ENCODE data around the gene ZNRF3. TPM values are rescaled to one million over a fixed set of nuclear protein-coding genes. Genes with fewer than 3 reads are reported as not detected.
A peak's percentile ranks its signal among the peaks of the same experiment; 100 is the strongest.

ZNRF3 gene
- total RNA-seq, 1 donor from 2014 or later, result 5.8 TPM

GRCh38 chr22:28903729-28904128 is 20.4 kb downstream of the ZNRF3 start:
- no peak for FAIRE-seq
- H3K79me2 ChIP-seq (ENCODE audit: insufficient read depth, low read length), result peaks cover 59% of the 10 kb centered on the region
- Mint-ChIP-seq H3K9me3 (ENCODE audit: unreplicated experiment) (no peaks in the 10 kb centered on the region), H3K4me3 (ENCODE audit: unreplicated experiment) (no peak overlapping the region), H3K4me1 (ENCODE audit: low read depth, unreplicated experiment) (peaks cover 28% of the 10 kb centered on the region), H3K36me3 (ENCODE audit: low read depth, unreplicated experiment) (peaks cover 3% of the 10 kb centered on the region), H3K27ac (ENCODE audit: unreplicated experiment) (no peak overlapping the region), H3K27me3 (ENCODE audit: low read depth, unreplicated experiment) (peaks cover 1% of the 10 kb centered on the region)
- no peaks in the 10 kb centered on the region for H3K27me3 ChIP-seq (ENCODE audit: insufficient read depth, low read length)
- H3K36me3 ChIP-seq (ENCODE audit: insufficient read depth, low read length), result no peaks in the 10 kb centered on the region
- DNase-seq (ENCODE audit: low read depth), result no peak
- peak overlapping the region; percentile 67 for H3K4me2 ChIP-seq (ENCODE audit: low read length)
- H3K4me1 ChIP-seq (ENCODE audit: insufficient read depth, low read length), result peaks cover 31% of the 10 kb centered on the region
- H2AFZ ChIP-seq (ENCODE audit: low read depth, low read length), result no peak overlapping the region
- H3K9ac ChIP-seq (ENCODE audit: low read length), result peak overlapping the region; percentile 39
- H3K27ac ChIP-seq (ENCODE audit: low read depth, low read length), result peak overlapping the region; percentile 27
- H3K4me3 ChIP-seq (ENCODE audit: insufficient read depth, low read depth, low read length), result no peak overlapping the region
- TF ChIP-seq CTCF (IDR thresholded peaks at IDR 0.05; ENCODE audit: insufficient read depth, low read depth, low read length) (no peak), EZH2 (IDR thresholded peaks at IDR 0.05; ENCODE audit: insufficient read depth, low read length) (no peak)
- peaks cover 22% of the 10 kb centered on the region for H4K20me1 ChIP-seq (ENCODE audit: insufficient read depth, low read length)
- no peaks in the 10 kb centered on the region for H3K9me3 ChIP-seq (ENCODE audit: insufficient read depth, low read depth, low read length)

- Mint-ChIP-seq H3K27me3 (ENCODE audit: low read depth, unreplicated experiment) (peaks cover 1% of the 10 kb centered on the region), H3K4me1 (ENCODE audit: low read depth, unreplicated experiment) (peaks cover 28% of the 10 kb centered on the region), H3K36me3 (ENCODE audit: low read depth, unreplicated experiment) (peaks cover 3% of the 10 kb centered on the region), H3K9me3 (ENCODE audit: unreplicated experiment) (no peaks in the 10 kb centered on the region), H3K4me3 (ENCODE audit: unreplicated experiment) (no peak overlapping the region), H3K27ac (ENCODE audit: unreplicated experiment) (peak overlapping the region; percentile 28)
- Histone ChIP-seq H3K4me2 (ENCODE audit: low read length) (peak overlapping the region; percentile 67), H3K27me3 (ENCODE audit: insufficient read depth, low read length) (no peaks in the 10 kb centered on the region), H3K79me2 (ENCODE audit: insufficient read depth, low read length) (peaks cover 54% of the 10 kb centered on the region), H3K27ac (ENCODE audit: low read depth, low read length) (peak overlapping the region; percentile 27), H3K9me3 (ENCODE audit: insufficient read depth, low read depth, low read length) (no peaks in the 10 kb centered on the region), H3K36me3 (ENCODE audit: insufficient read depth, low read length) (no peaks in the 10 kb centered on the region), H2AFZ (ENCODE audit: low read depth, low read length) (no peak overlapping the region), H3K4me3 (ENCODE audit: insufficient read depth, low read depth, low read length) (no peak overlapping the region), H4K20me1 (ENCODE audit: insufficient read depth, low read length) (peaks cover 23% of the 10 kb centered on the region), H3K4me1 (ENCODE audit: insufficient read depth, low read length) (peaks cover 26% of the 10 kb centered on the region), H3K9ac (ENCODE audit: low read length) (peak overlapping the region; percentile 39)
- peak; percentile 65 for DNase-seq (ENCODE audit: low read depth)
- FAIRE-seq, result peak; percentile 67
- TF ChIP-seq EZH2 (IDR thresholded peaks at IDR 0.05; ENCODE audit: insufficient read depth, low read length) (no peak), CTCF (IDR thresholded peaks at IDR 0.05; ENCODE audit: insufficient read depth, low read depth, low read length) (no peak)
Measured at GRCh38 chr22:28904211-28904896, 21.0 kb downstream of the ZNRF3 start.

GRCh38 chr22:28905256-28905832 is 22.0 kb downstream of the ZNRF3 start:
- Mint-ChIP-seq H3K4me3 (ENCODE audit: unreplicated experiment) (no peak overlapping the region), H3K27ac (ENCODE audit: unreplicated experiment) (no peak overlapping the region), H3K4me1 (ENCODE audit: low read depth, unreplicated experiment) (peaks cover 22% of the 10 kb centered on the region), H3K36me3 (ENCODE audit: low read depth, unreplicated experiment) (peaks cover 3% of the 10 kb centered on the region), H3K9me3 (ENCODE audit: unreplicated experiment) (no peaks in the 10 kb centered on the region), H3K27me3 (ENCODE audit: low read depth, unreplicated experiment) (peaks cover 1% of the 10 kb centered on the region)
- H3K9ac ChIP-seq (ENCODE audit: low read length), result no peak overlapping the region
- H2AFZ ChIP-seq (ENCODE audit: low read depth, low read length), result no peak overlapping the region
- no peak for DNase-seq (ENCODE audit: low read depth)
- peaks cover 51% of the 10 kb centered on the region for H3K79me2 ChIP-seq (ENCODE audit: insufficient read depth, low read length)
- no peaks in the 10 kb centered on the region for H3K9me3 ChIP-seq (ENCODE audit: insufficient read depth, low read depth, low read length)
- peaks cover 25% of the 10 kb centered on the region for H3K4me1 ChIP-seq (ENCODE audit: insufficient read depth, low read length)
- TF ChIP-seq EZH2 (IDR thresholded peaks at IDR 0.05; ENCODE audit: insufficient read depth, low read length) (no peak), CTCF (IDR thresholded peaks at IDR 0.05; ENCODE audit: insufficient read depth, low read depth, low read length) (no peak)
- no peak for FAIRE-seq
- no peak overlapping the region for H3K4me3 ChIP-seq (ENCODE audit: insufficient read depth, low read depth, low read length)
- H3K27me3 ChIP-seq (ENCODE audit: insufficient read depth, low read length), result no peaks in the 10 kb centered on the region
- H3K27ac ChIP-seq (ENCODE audit: low read depth, low read length), result no peak overlapping the region
- no peaks in the 10 kb centered on the region for H3K36me3 ChIP-seq (ENCODE audit: insufficient read depth, low read length)
- H3K4me2 ChIP-seq (ENCODE audit: low read length), result no peak overlapping the region
- H4K20me1 ChIP-seq (ENCODE audit: insufficient read depth, low read length), result peaks cover 26% of the 10 kb centered on the region
